HEK293T (cell line): ENCODE data around the gene GPR153.

ENCODE experiments used
- CTCF ChIA-PET: fragments of 350-600 bp; formaldehyde crosslinking; extraction: SDS; loops from one replicate; lab custom pipeline; 2021; ENCODE audit warnings: antibody characterized with exemption, inconsistent platforms; lab: Yijun Ruan, JAX
- POLR2A ChIA-PET: fragments of 350-600 bp; formaldehyde crosslinking; extraction: SDS; loops from one replicate; lab custom pipeline; 2020; ENCODE audit warnings: antibody characterized with exemption, inconsistent platforms; lab: Yijun Ruan, JAX
- DNase-seq: peaks from one replicate; pipeline ENCODE4 v3.0.0; 2012; ENCODE audit warnings: mixed read lengths; ENCODE audit errors: extremely low spot score
- ARNT ChIP-seq: fragments of 450-650 bp; IDR thresholded peaks from 2 replicates; pipeline ENCODE4 v1.6.1; 2017; ENCODE audit warnings: mild to moderate bottlenecking
- BHLHE40 ChIP-seq: fragments of 450-650 bp; IDR thresholded peaks from 2 replicates; pipeline ENCODE4 v1.6.1; 2016; ENCODE audit warnings: mild to moderate bottlenecking, moderate library complexity, borderline replicate concordance
- CTBP1 ChIP-seq: fragments of 450-650 bp; IDR thresholded peaks from 2 replicates; pipeline ENCODE4 v1.6.1; 2016; ENCODE audit warnings: borderline replicate concordance
- ELF4 ChIP-seq: fragments of 450-650 bp; IDR thresholded peaks from 2 replicates; pipeline ENCODE4 v1.6.1; 2017; ENCODE audit warnings: antibody characterized with exemption
- FOXA1 ChIP-seq: fragments of 450-650 bp; IDR thresholded peaks from 2 replicates; pipeline ENCODE4 v1.6.1; 2016; ENCODE audit warnings: mild to moderate bottlenecking
- FOXK2 ChIP-seq: fragments of 450-650 bp; IDR thresholded peaks from 2 replicates; pipeline ENCODE4 v1.6.1; 2016; ENCODE audit warnings: mild to moderate bottlenecking
- FOXM1 ChIP-seq: fragments of 450-650 bp; IDR thresholded peaks from 2 replicates; pipeline ENCODE4 v1.6.1; 2017; ENCODE audit warnings: mild to moderate bottlenecking, borderline replicate concordance
- HDGF ChIP-seq: fragments of 450-650 bp; IDR thresholded peaks from 2 replicates; pipeline ENCODE4 v1.6.1; 2017; ENCODE audit warnings: antibody characterized with exemption, borderline replicate concordance
- L3MBTL2 ChIP-seq: fragments of 450-650 bp; conservative IDR thresholded peaks from 2 replicates; pipeline ENCODE4 v1.6.1; 2016; ENCODE audit warnings: mild to moderate bottlenecking
- LEF1 ChIP-seq: fragments of 450-650 bp; IDR thresholded peaks from 2 replicates; pipeline ENCODE4 v1.6.1; 2017; ENCODE audit warnings: mild to moderate bottlenecking, borderline replicate concordance
- NFRKB ChIP-seq: fragments of 450-650 bp; IDR thresholded peaks from 2 replicates; pipeline ENCODE4 v1.6.1; 2016; ENCODE audit warnings: mild to moderate bottlenecking, moderate library complexity
- PKNOX1 ChIP-seq: fragments of 450-650 bp; IDR thresholded peaks from 2 replicates; pipeline ENCODE4 v1.6.1; 2016
- SP1 ChIP-seq: fragments of 450-650 bp; IDR thresholded peaks from 2 replicates; pipeline ENCODE4 v1.6.1; 2017
- SUZ12 ChIP-seq: fragments of 450-650 bp; IDR thresholded peaks from 2 replicates; pipeline ENCODE4 v1.6.1; 2016; ENCODE audit warnings: mild to moderate bottlenecking
- TARDBP ChIP-seq: fragments of 450-650 bp; IDR thresholded peaks from 2 replicates; pipeline ENCODE4 v1.6.1; 2016
- ZNF384 ChIP-seq: fragments of 450-650 bp; IDR thresholded peaks from 2 replicates; pipeline ENCODE4 v1.6.1; 2016

GPR153 gene

GRCh38 chr1:6278263-6278662, 17.4 kb upstream of the GPR153 start:
- POLR2A ChIA-PET: no interaction called here
- TF ChIP-seq FOXA1: no peak
- TF ChIP-seq LEF1: no peak
- TF ChIP-seq BHLHE40: no peak
- no peak for TF ChIP-seq ZNF384
- no peak for TF ChIP-seq ELF4
- TF ChIP-seq SUZ12: no peak
- no peak for TF ChIP-seq L3MBTL2
- TF ChIP-seq ARNT: no peak
- TF ChIP-seq TARDBP: no peak
- TF ChIP-seq FOXM1: no peak
- TF ChIP-seq NFRKB: no peak
- no peak for DNase-seq
- CTCF ChIA-PET: no interaction called here

- ChIA-PET POLR2A (no interaction called here), CTCF (interaction anchor here (0.9 to 1.6 kb wide), 2 partner anchors 31 to 32 kb away, joined by 3 to 4 read pairs; no protein-coding TSS in a partner anchor)
- TF ChIP-seq BHLHE40 (no peak), ZNF384 (no peak), ELF4 (no peak), FOXA1 (no peak), ARNT (no peak), SP1 (no peak), LEF1 (no peak), L3MBTL2 (no peak), TARDBP (no peak), FOXM1 (no peak), NFRKB (no peak), PKNOX1 (no peak), FOXK2 (no peak), SUZ12 (no peak), CTBP1 (no peak), HDGF (no peak)
- no peak for DNase-seq
Observed at GRCh38 chr1:6276811-6277555, 16.1 kb upstream of the GPR153 start.

GRCh38 chr1:6275826-6276782, 15.2 kb upstream of the GPR153 start:
- CTCF ChIA-PET: interaction anchor here (0.6 to 1.6 kb wide), 2 partner anchors 30 to 33 kb away, joined by 3 to 4 read pairs; no protein-coding TSS in a partner anchor
- DNase-seq: no peak
- TF ChIP-seq FOXM1: no peak
- no peak for TF ChIP-seq SP1
- no peak for TF ChIP-seq ARNT
- TF ChIP-seq PKNOX1: no peak
- no peak for TF ChIP-seq ZNF384
- TF ChIP-seq L3MBTL2: no peak
- TF ChIP-seq BHLHE40: no peak
- no peak for TF ChIP-seq SUZ12
- no peak for TF ChIP-seq FOXA1
- no peak for TF ChIP-seq LEF1

DNA sequence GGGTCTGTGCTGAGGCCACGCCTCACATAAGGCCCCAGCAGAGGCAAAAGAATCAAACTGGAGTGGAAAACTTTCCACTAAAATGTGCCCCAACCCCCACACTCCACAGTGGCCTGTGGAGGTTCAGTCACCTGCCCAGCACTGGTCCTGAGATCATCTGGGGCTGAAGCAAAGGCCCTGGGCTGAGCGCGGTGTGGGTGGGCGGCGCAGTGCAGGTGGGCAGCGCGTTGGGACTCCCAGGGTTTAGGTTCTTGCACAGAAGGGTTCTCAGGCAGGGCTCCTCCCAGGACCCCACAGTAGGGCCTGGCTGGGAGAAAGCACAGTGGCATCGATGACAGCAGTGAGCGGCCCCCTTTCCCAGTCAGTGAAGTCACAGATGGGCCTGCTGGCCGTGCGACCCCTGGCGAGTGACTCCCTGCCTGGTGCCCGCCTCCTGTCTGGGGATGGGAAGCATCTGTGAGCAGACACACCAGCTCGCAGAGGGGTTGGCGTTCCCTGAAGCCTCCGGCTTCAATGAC, 13.8 kb upstream of the GPR153 start:
- ChIA-PET POLR2A (no interaction called here), CTCF (interaction anchor here (0.7 kb wide), 1 partner anchor 65 kb away, joined by 8 read pairs; no protein-coding TSS in a partner anchor)
- TF ChIP-seq FOXA1 (no peak), SP1 (no peak), TARDBP (no peak), ZNF384 (no peak), HDGF (no peak), BHLHE40 (no peak), ARNT (no peak), FOXM1 (no peak), CTBP1 (no peak), SUZ12 (no peak), PKNOX1 (no peak), FOXK2 (no peak), LEF1 (no peak)
- DNase-seq: no peak

More at GRCh38 chr1:6275826-6276782, 15.2 kb upstream of the GPR153 start:
- POLR2A ChIA-PET: no interaction called here

- CTCF ChIA-PET: no interaction called here
- POLR2A ChIA-PET: no interaction called here
- TF ChIP-seq FOXK2 (no peak), NFRKB (no peak), ELF4 (no peak), BHLHE40 (no peak), ARNT (no peak), HDGF (no peak), FOXM1 (no peak), SP1 (no peak)
- DNase-seq: no peak
Observed at GRCh38 chr1:6274102-6274501, 13.2 kb upstream of the GPR153 start.
